H1 (cell line): ENCODE results near the gene CORIN. TPM values are rescaled to one million over a fixed set of nuclear protein-coding genes. Genes with fewer than 3 reads are reported as not detected.

Experiments
- CTCF ChIA-PET: fragments of 300-600 bp; sonication (Branson Sonifier 250); formaldehyde crosslinking; loops from one replicate; lab custom pipeline; 2021; ENCODE audit not compliant: partially characterized antibody; lab: Charles Lee
- POLR2A ChIA-PET: fragments of 300-600 bp; sonication (Branson Sonifier 250); formaldehyde crosslinking; loops from one replicate; lab custom pipeline; 2021; ENCODE audit warnings: inconsistent platforms; ENCODE audit not compliant: partially characterized antibody; lab: Charles Lee
- DNase-seq, 2 experiments: peaks; one replicate each; pipeline versions ENCODE4 v3.0.0 to v3.0.0-alpha.2; 2010 to 2022; ENCODE audit warnings: low spot score in 2 of 2, low read depth in 1 of 2, mixed read lengths in 1 of 2
- FAIRE-seq: peaks from 2 replicates; lab custom pipeline; 2011; peaks lifted over from hg19 to GRCh38; lab: Jason Lieb, UNC
- H2AFZ ChIP-seq: 2 replicates; pipeline ENCODE4 v1.8.1; 2012; ENCODE audit warnings: low read length, inconsistent platforms
- H2AK5ac ChIP-seq: 2 replicates; pipeline ENCODE4 v1.6.1; 2013; ENCODE audit warnings: low read depth, low read length
- H2BK120ac ChIP-seq: replicated peaks from 2 replicates; pipeline ENCODE3; 2013; ENCODE audit warnings: low read depth, low read length, inconsistent platforms
- H2BK12ac ChIP-seq: 2 replicates; pipeline ENCODE4 v1.6.1; 2013; ENCODE audit warnings: low read depth, low read length
- H2BK15ac ChIP-seq: 2 replicates; pipeline ENCODE4 v1.6.1; 2013; ENCODE audit warnings: low read length
- H2BK20ac ChIP-seq: 2 replicates; pipeline ENCODE4 v1.6.1; 2013; ENCODE audit warnings: low read length
- H2BK5ac ChIP-seq: 2 replicates; pipeline ENCODE4 v1.6.1; 2013; ENCODE audit warnings: low read depth, low read length
- H3K14ac ChIP-seq: 2 replicates; pipeline ENCODE4 v1.6.1; 2013; ENCODE audit warnings: inconsistent platforms; ENCODE audit not compliant: insufficient read length
- H3K18ac ChIP-seq: 2 replicates; pipeline ENCODE4 v1.6.1; 2013; ENCODE audit warnings: low read length; ENCODE audit errors: extremely low read depth
- H3K23ac ChIP-seq: 2 replicates; pipeline ENCODE4 v1.6.1; 2013; ENCODE audit warnings: inconsistent platforms; ENCODE audit not compliant: insufficient read length
- H3K23me2 ChIP-seq: 2 replicates; pipeline ENCODE4 v1.6.1; 2013; ENCODE audit warnings: low read depth, low read length
- H3K27ac ChIP-seq: 2 replicates; pipeline ENCODE4 v1.6.1; 2011; ENCODE audit warnings: low read depth, low read length, inconsistent platforms
- H3K27me3 ChIP-seq, 4 experiments: replicated peaks in 1 of 4; 1 replicate in 1 of 4; 2 replicates in 3 of 4; pipeline versions ENCODE4 v1.6.1 to v1.8.1; 2011 to 2013; ENCODE audit warnings: low read length in 3 of 4, mild to moderate bottlenecking in 3 of 4, inconsistent platforms in 2 of 4, mixed read lengths in 2 of 4, moderate library complexity in 1 of 4; ENCODE audit not compliant: control insufficient read depth in 3 of 4, insufficient read depth in 3 of 4; ENCODE audit errors: extremely low read depth in 1 of 4
- H3K36me3 ChIP-seq, 4 experiments: 2 replicates each; pipeline versions ENCODE4 v1.6.1 to v1.8.1; 2011 to 2013; ENCODE audit warnings: mild to moderate bottlenecking in 4 of 4, low read length in 3 of 4, moderate library complexity in 2 of 4, control low read depth in 1 of 4, inconsistent platforms in 1 of 4; ENCODE audit not compliant: insufficient read depth in 4 of 4, control insufficient read depth in 2 of 4
- H3K4ac ChIP-seq: replicated peaks from 2 replicates; pipeline ENCODE3; 2013; ENCODE audit warnings: low read length, low read depth, mixed read lengths, inconsistent platforms; ENCODE audit not compliant: insufficient read length
- H3K4me1 ChIP-seq, 4 experiments: replicated peaks in 1 of 4; 1 replicate in 1 of 4; 2 replicates in 3 of 4; pipeline versions ENCODE4 v1.6.1 to v1.8.1; 2011 to 2013; ENCODE audit warnings: low read length in 3 of 4, inconsistent platforms in 2 of 4, mixed read lengths in 1 of 4; ENCODE audit not compliant: insufficient read depth in 4 of 4, control insufficient read depth in 3 of 4
- H3K4me2 ChIP-seq, 2 experiments: 2 replicates each; pipeline versions ENCODE4 v1.6.1 to v1.8.1; 2011 to 2013; ENCODE audit warnings: low read depth in 2 of 2, low read length in 2 of 2, control low read depth in 1 of 2, inconsistent platforms in 1 of 2, mild to moderate bottlenecking in 1 of 2; ENCODE audit not compliant: insufficient read depth in 1 of 2
- H3K4me3 ChIP-seq, 4 experiments: fragments of 200-600, 300-600 bp in 1 of 4; sonication (generic), shearing (Covaris generic), sonication (Bioruptor Twin) in 1 of 4; 2 replicates each; pipeline versions ENCODE4 v1.5.1 to v1.8.1; 2011 to 2016; ENCODE audit warnings: low read length in 4 of 4, low read depth in 3 of 4, control low read depth in 2 of 4, inconsistent platforms in 2 of 4, mild to moderate bottlenecking in 2 of 4, mixed read lengths in 1 of 4, moderate library complexity in 1 of 4; ENCODE audit not compliant: insufficient read depth in 2 of 4; ENCODE audit errors: extremely low read depth in 1 of 4
- H3K56ac ChIP-seq: replicated peaks from 2 replicates; pipeline ENCODE3; 2013; ENCODE audit warnings: low read depth, mild to moderate bottlenecking, mixed read lengths, low read length, inconsistent platforms; ENCODE audit not compliant: insufficient read length
- H3K79me1 ChIP-seq: 2 replicates; pipeline ENCODE4 v1.6.1; 2013; ENCODE audit warnings: low read depth, low read length, control low read depth
- H3K79me2 ChIP-seq, 2 experiments: 2 replicates each; pipeline versions ENCODE4 v1.6.1 to v1.8.1; 2012 to 2013; ENCODE audit warnings: low read length in 2 of 2, mild to moderate bottlenecking in 2 of 2, inconsistent platforms in 1 of 2; ENCODE audit not compliant: insufficient read depth in 2 of 2, control insufficient read depth in 1 of 2
- H3K9ac ChIP-seq, 4 experiments: replicated peaks in 1 of 4; 1 replicate in 1 of 4; 2 replicates in 3 of 4; pipeline versions ENCODE4 v1.6.1 to v1.8.1; 2011 to 2013; ENCODE audit warnings: low read depth in 3 of 4, low read length in 3 of 4, control low read depth in 2 of 4, mild to moderate bottlenecking in 2 of 4, moderate library complexity in 2 of 4, inconsistent platforms in 1 of 4; ENCODE audit errors: extremely low read depth in 1 of 4
- H3K9me3 ChIP-seq, 2 experiments: 2 replicates each; pipeline versions ENCODE4 v1.6.1 to v1.8.1; 2012 to 2013; ENCODE audit warnings: mild to moderate bottlenecking in 2 of 2, moderate library complexity in 2 of 2, control low read depth in 1 of 2, inconsistent platforms in 1 of 2, low read depth in 1 of 2, low read length in 1 of 2, mixed read lengths in 1 of 2; ENCODE audit not compliant: insufficient read depth in 2 of 2
- H4K20me1 ChIP-seq, 2 experiments: replicated peaks in 1 of 2; 2 replicates each; pipeline versions ENCODE3 to v1.8.1; 2011 to 2013; ENCODE audit warnings: inconsistent platforms in 2 of 2, low read length in 2 of 2, mild to moderate bottlenecking in 1 of 2; ENCODE audit not compliant: insufficient read depth in 2 of 2, control insufficient read depth in 1 of 2
- H4K5ac ChIP-seq: 2 replicates; pipeline ENCODE4 v1.6.1; 2013; ENCODE audit warnings: low read length, low read depth, mixed read lengths, inconsistent platforms; ENCODE audit not compliant: insufficient read length
- H4K8ac ChIP-seq: 2 replicates; pipeline ENCODE4 v1.8.0; 2013; ENCODE audit warnings: mild to moderate bottlenecking, moderate library complexity, low read length, inconsistent platforms; ENCODE audit not compliant: insufficient read depth; ENCODE audit errors: extremely low read depth
- H4K91ac ChIP-seq: replicated peaks from 2 replicates; pipeline ENCODE3; 2013; ENCODE audit warnings: low read length, mixed read lengths, inconsistent platforms; ENCODE audit not compliant: insufficient read length
- ASH2L ChIP-seq: fragments of 200-600, 300-600 bp; sonication (generic); IDR thresholded peaks from one replicate; pipeline ENCODE4 v1.7.1; 2017; ENCODE audit warnings: low read length
- BACH1 ChIP-seq: IDR thresholded peaks from 2 replicates; pipeline ENCODE4 v1.6.1; 2012; ENCODE audit warnings: low read length, improper control_type of control experiment
- CBX8 ChIP-seq: fragments of 300-800, 300-1000 bp; sonication (generic); IDR thresholded peaks from 2 replicates; pipeline ENCODE4 v1.7.1; 2016; ENCODE audit warnings: low read depth, low read length, borderline replicate concordance
- CREB1 ChIP-seq: IDR thresholded peaks from 2 replicates; pipeline ENCODE4 v1.6.1; 2012; ENCODE audit warnings: inconsistent platforms
- EP300 ChIP-seq, 2 experiments: IDR thresholded peaks; 1 replicate in 1 of 2; 2 replicates in 1 of 2; pipeline ENCODE4 v1.6.1; 2011 to 2012; ENCODE audit warnings: low read depth in 2 of 2, low read length in 2 of 2, mild to moderate bottlenecking in 2 of 2, borderline replicate concordance in 1 of 2, inconsistent platforms in 1 of 2, moderate library complexity in 1 of 2
- FOSL1 ChIP-seq: IDR thresholded peaks from 2 replicates; pipeline ENCODE4 v1.6.1; 2011; ENCODE audit warnings: mild to moderate bottlenecking, low read depth, low read length, moderate library complexity; ENCODE audit not compliant: insufficient read depth
- HDAC2 ChIP-seq, 2 experiments: fragments of 300-600 bp in 1 of 2; sonication (generic) in 1 of 2; IDR thresholded peaks; 2 replicates each; pipeline ENCODE4 v1.6.1; 2011 to 2012; ENCODE audit warnings: low read depth in 2 of 2, low read length in 2 of 2, mild to moderate bottlenecking in 2 of 2, moderate library complexity in 2 of 2, borderline replicate concordance in 1 of 2, inconsistent platforms in 1 of 2
- JUN ChIP-seq: IDR thresholded peaks from 2 replicates; pipeline ENCODE4 v1.6.1; 2011; ENCODE audit warnings: low read depth, mild to moderate bottlenecking, improper control_type of control experiment, low read length
- MAX ChIP-seq: IDR thresholded peaks from 2 replicates; pipeline ENCODE4 v1.6.1; 2012; ENCODE audit warnings: inconsistent platforms
- RBBP5 ChIP-seq: IDR thresholded peaks from 2 replicates; pipeline ENCODE4 v1.7.1; 2012; ENCODE audit warnings: low read depth, mild to moderate bottlenecking, inconsistent platforms, low read length, moderate library complexity, borderline replicate concordance
- TAF7 ChIP-seq: optimal IDR thresholded peaks from 2 replicates; pipeline ENCODE3; 2011; ENCODE audit warnings: low read depth, mild to moderate bottlenecking, inconsistent platforms, low read length, moderate library complexity, borderline replicate concordance
- TBP ChIP-seq: IDR thresholded peaks from 2 replicates; pipeline ENCODE4 v1.6.1; 2011; ENCODE audit warnings: low read depth, low read length, improper control_type of control experiment
- USF2 ChIP-seq: IDR thresholded peaks from 2 replicates; pipeline ENCODE4 v1.6.1; 2011; ENCODE audit warnings: low read length, improper control_type of control experiment
- YY1 ChIP-seq: IDR thresholded peaks from 2 replicates; pipeline ENCODE4 v1.6.1; 2011; ENCODE audit warnings: low read depth, mild to moderate bottlenecking, low read length
- polyA plus RNA-seq, 7 experiments: library from polyadenylated mRNA; depleted of rRNA in 3 of 7; stranded (reverse) in 5 of 7; unstranded in 2 of 7; fragments of >200 nt in 5 of 7; fragments of 200-250 nt in 2 of 7; gene quantifications; 1 replicate in 5 of 7; 2 replicates in 1 of 7; 4 replicates in 1 of 7; pipeline versions ENCODE4 v1.2.1 to v1.2.3, GENCODE V29; 2011 to 2013; ENCODE audit warnings: missing spikeins in 2 of 7, mixed read lengths in 2 of 7
- total RNA-seq: library from RNA; stranded (reverse); fragmentation: NEBNext Ultra II Directional; extraction: Animal tissue kit (Norgen Biotek cat#: 25700); gene quantifications from 2 replicates; pipeline ENCODE4 v1.2.1, GENCODE V29; 2021

CORIN gene
- total and polyA plus RNA-seq, 2 of the 8 experiments (the other 6 are each of a cell fraction or from before 2014, with no cell fraction given): 0.09 to 0.32 TPM

GRCh38 chr4:47701286-47701685 lies 136.6 kb downstream of the CORIN start:
- Histone ChIP-seq H4K20me1 (no peaks in the 10 kb centered on the region), H4K8ac (no peak overlapping the region), H2BK5ac (no peak overlapping the region), H2BK15ac (no peak overlapping the region), H2BK20ac (no peak overlapping the region), H3K36me3 (no peaks in the 10 kb centered on the region), H3K9ac (no peak overlapping the region), H3K18ac (no peak overlapping the region), H3K27ac (no peak overlapping the region), H2AK5ac (no peak overlapping the region), H2BK12ac (no peak overlapping the region), H3K23ac (no peak overlapping the region), H3K9me3 (no peaks in the 10 kb centered on the region), H2AFZ (no peak overlapping the region), H3K79me2 (no peaks in the 10 kb centered on the region), H3K56ac (no peak overlapping the region), H3K14ac (no peak overlapping the region), H4K5ac (no peak overlapping the region), H3K79me1 (no peaks in the 10 kb centered on the region), H3K4me1 (no peaks in the 10 kb centered on the region), H3K4ac (no peak overlapping the region), H2BK120ac (no peak overlapping the region), H3K4me2 (no peak overlapping the region), H3K27me3 (no peaks in the 10 kb centered on the region), H4K91ac (no peak overlapping the region), H3K23me2 (no peaks in the 10 kb centered on the region), H3K4me3 (no peak overlapping the region)
- DNase-seq: no peak
- no peak for FAIRE-seq
- ChIA-PET POLR2A (no interaction called here), CTCF (interaction anchor here (0.7 to 16.8 kb wide), 4 partner anchors 13 to 225 kb away, joined by 3 to 282 read pairs (median 6); partner anchors contain the start of gene CORIN)
- TF ChIP-seq TBP (no peak), TAF7 (no peak), EP300 (IDR thresholded peaks at IDR 0.05; ENCODE audit: borderline replicate concordance in 1 of 2, low read depth in 2 of 2, low read length in 2 of 2) (no peak), RBBP5 (no peak), JUN (no peak), CBX8 (no peak), USF2 (no peak), YY1 (no peak), BACH1 (no peak), CREB1 (no peak), ASH2L (no peak), MAX (no peak), FOSL1 (no peak), HDAC2 (IDR thresholded peaks at IDR 0.05; ENCODE audit: borderline replicate concordance in 1 of 2, low read depth in 2 of 2, low read length in 2 of 2) (no peak)
